ENCODE results near the gene TRAPPC3.

DNA sequence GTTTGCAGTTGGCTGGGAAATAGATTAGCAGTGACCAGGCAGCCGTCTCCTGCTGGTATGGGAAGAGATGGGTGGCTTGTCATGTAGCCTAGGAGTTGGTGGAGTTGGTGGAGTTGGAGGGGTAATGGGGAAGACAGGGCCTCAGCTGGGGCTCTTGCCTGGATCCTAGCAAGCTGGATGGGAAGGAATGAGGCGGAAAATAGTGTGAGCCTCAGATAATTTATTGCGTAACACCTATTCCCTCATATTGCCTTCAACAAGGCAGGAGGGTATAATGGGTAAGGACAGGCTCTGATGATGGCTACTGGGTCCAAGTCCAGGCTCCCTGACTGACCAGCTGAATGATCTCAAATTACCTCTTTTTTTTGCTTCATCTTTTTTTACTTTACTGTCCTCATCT is 19.2 kb upstream of the TRAPPC3 start:
- TF ChIP-seq, protein P1, sequence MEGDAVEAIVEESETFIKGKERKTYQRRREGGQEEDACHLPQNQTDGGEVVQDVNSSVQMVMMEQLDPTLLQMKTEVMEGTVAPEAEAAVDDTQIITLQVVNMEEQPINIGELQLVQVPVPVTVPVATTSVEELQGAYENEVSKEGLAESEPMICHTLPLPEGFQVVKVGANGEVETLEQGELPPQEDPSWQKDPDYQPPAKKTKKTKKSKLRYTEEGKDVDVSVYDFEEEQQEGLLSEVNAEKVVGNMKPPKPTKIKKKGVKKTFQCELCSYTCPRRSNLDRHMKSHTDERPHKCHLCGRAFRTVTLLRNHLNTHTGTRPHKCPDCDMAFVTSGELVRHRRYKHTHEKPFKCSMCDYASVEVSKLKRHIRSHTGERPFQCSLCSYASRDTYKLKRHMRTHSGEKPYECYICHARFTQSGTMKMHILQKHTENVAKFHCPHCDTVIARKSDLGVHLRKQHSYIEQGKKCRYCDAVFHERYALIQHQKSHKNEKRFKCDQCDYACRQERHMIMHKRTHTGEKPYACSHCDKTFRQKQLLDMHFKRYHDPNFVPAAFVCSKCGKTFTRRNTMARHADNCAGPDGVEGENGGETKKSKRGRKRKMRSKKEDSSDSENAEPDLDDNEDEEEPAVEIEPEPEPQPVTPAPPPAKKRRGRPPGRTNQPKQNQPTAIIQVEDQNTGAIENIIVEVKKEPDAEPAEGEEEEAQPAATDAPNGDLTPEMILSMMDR (IDR thresholded peaks at IDR 0.05) = no peak
- no peak for TF ChIP-seq TCF7L2 (IDR thresholded peaks at IDR 0.05; ENCODE audit: low read depth, low read length)
- TF ChIP-seq POLR2AphosphoS5 (IDR thresholded peaks at IDR 0.05; ENCODE audit: low read depth, low read length) = no peak
- TF ChIP-seq SIN3A (IDR thresholded peaks at IDR 0.05; ENCODE audit: borderline replicate concordance, insufficient read depth, low read depth, low read length) = no peak
